ENCODE data around the gene EGR2.

DNA sequence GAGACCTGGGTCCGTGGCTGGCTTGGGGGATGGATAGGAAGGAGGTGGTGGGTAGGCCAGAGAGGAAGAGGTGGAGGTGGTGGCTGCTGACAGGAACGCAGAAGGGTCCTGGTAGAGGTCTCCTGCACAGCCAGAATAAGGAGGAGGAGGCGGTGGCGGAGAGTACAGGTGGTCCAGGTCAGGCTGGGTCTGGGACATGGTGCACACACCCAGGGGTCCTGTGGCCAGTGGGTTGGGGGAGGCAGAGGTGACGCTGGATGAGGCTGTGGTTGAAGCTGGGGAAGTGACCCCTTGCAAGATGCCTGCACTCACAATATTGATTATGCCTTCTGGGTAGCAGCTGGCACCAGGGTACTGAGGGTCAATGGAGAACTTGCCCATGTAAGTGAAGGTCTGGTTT, 2.2 kb downstream of the EGR2 start:
- TF ChIP-seq, protein P1, sequence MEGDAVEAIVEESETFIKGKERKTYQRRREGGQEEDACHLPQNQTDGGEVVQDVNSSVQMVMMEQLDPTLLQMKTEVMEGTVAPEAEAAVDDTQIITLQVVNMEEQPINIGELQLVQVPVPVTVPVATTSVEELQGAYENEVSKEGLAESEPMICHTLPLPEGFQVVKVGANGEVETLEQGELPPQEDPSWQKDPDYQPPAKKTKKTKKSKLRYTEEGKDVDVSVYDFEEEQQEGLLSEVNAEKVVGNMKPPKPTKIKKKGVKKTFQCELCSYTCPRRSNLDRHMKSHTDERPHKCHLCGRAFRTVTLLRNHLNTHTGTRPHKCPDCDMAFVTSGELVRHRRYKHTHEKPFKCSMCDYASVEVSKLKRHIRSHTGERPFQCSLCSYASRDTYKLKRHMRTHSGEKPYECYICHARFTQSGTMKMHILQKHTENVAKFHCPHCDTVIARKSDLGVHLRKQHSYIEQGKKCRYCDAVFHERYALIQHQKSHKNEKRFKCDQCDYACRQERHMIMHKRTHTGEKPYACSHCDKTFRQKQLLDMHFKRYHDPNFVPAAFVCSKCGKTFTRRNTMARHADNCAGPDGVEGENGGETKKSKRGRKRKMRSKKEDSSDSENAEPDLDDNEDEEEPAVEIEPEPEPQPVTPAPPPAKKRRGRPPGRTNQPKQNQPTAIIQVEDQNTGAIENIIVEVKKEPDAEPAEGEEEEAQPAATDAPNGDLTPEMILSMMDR (IDR thresholded peaks at IDR 0.05; ENCODE audit: insufficient read depth, low read depth, low read length): no peak
- TF ChIP-seq EZH2 (IDR thresholded peaks at IDR 0.05; ENCODE audit: insufficient read depth, low read length): no peak
